Measurements from ENCODE around the gene TH.
A peak's percentile ranks its signal among the peaks of the same experiment; 100 is the strongest.

The TH gene

GRCh38 chr11:2208691-2209369, 37.2 kb upstream of the TH start:
- no peak for DNase-seq (ENCODE audit: low read depth)

- no peak for DNase-seq (ENCODE audit: low read depth)
These were observed 36.4 kb upstream of the TH start for GRCh38 chr11:2207773-2208621.

GRCh38 chr11:2207212-2207611, 35.6 kb upstream of the TH start:
- DNase-seq (ENCODE audit: low read depth): no peak

- no peak for DNase-seq (ENCODE audit: low read depth)
These were observed 34.5 kb upstream of the TH start for GRCh38 chr11:2205981-2206690.

- DNase-seq (ENCODE audit: low read depth): no peak
These were observed 33.7 kb upstream of the TH start for GRCh38 chr11:2205214-2205720.

- no peak for DNase-seq (ENCODE audit: low read depth)
These were observed 33.0 kb upstream of the TH start for GRCh38 chr11:2204361-2205213.

GRCh38 chr11:2203440-2204259, 32.0 kb upstream of the TH start:
- no peak for DNase-seq (ENCODE audit: low read depth)

- DNase-seq (ENCODE audit: low read depth): no peak
These were observed 31.4 kb upstream of the TH start for GRCh38 chr11:2202900-2203439.

- no peak for DNase-seq (ENCODE audit: low read depth)
These were observed 30.7 kb upstream of the TH start for GRCh38 chr11:2202071-2202899.

GRCh38 chr11:2201542-2201941, 29.9 kb upstream of the TH start:
- no peak for DNase-seq (ENCODE audit: low read depth)

GRCh38 chr11:2200957-2201519, 29.4 kb upstream of the TH start:
- no peak for DNase-seq (ENCODE audit: low read depth)

- no peak for DNase-seq (ENCODE audit: low read depth)
These were observed 28.9 kb upstream of the TH start for GRCh38 chr11:2200536-2200935.

GRCh38 chr11:2199466-2200341, 28.1 kb upstream of the TH start:
- DNase-seq (ENCODE audit: low read depth): no peak

- DNase-seq (ENCODE audit: low read depth): no peak
These were observed 27.2 kb upstream of the TH start for GRCh38 chr11:2198621-2199365.

- DNase-seq (ENCODE audit: low read depth): no peak
These were observed 26.3 kb upstream of the TH start for GRCh38 chr11:2197771-2198520.

- DNase-seq (ENCODE audit: low read depth): peak; percentile 14
These were observed 25.6 kb upstream of the TH start for GRCh38 chr11:2196970-2197770.
